ENCODE measurements around the gene LRRC36.
A peak's percentile ranks its signal among the peaks of the same experiment; 100 is the strongest.
"Not testable (repeated sequence)": the region's sequence is repeated elsewhere in the genome, so short reads cannot be mapped to it uniquely, and the experiment has no call there.

LRRC36 gene

GRCh38 chr16:67357561-67357960 is 30.9 kb downstream of the LRRC36 start:
- TF ChIP-seq, protein P1, sequence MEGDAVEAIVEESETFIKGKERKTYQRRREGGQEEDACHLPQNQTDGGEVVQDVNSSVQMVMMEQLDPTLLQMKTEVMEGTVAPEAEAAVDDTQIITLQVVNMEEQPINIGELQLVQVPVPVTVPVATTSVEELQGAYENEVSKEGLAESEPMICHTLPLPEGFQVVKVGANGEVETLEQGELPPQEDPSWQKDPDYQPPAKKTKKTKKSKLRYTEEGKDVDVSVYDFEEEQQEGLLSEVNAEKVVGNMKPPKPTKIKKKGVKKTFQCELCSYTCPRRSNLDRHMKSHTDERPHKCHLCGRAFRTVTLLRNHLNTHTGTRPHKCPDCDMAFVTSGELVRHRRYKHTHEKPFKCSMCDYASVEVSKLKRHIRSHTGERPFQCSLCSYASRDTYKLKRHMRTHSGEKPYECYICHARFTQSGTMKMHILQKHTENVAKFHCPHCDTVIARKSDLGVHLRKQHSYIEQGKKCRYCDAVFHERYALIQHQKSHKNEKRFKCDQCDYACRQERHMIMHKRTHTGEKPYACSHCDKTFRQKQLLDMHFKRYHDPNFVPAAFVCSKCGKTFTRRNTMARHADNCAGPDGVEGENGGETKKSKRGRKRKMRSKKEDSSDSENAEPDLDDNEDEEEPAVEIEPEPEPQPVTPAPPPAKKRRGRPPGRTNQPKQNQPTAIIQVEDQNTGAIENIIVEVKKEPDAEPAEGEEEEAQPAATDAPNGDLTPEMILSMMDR (IDR thresholded peaks at IDR 0.05; ENCODE audit: insufficient read depth, low read depth, low read length, missing control alignments), result no peak
- no peak for DNase-seq (ENCODE audit: low read depth)
- no peak overlapping the region for H3K4me3 ChIP-seq (ENCODE audit: low read depth, low read length)

DNA sequence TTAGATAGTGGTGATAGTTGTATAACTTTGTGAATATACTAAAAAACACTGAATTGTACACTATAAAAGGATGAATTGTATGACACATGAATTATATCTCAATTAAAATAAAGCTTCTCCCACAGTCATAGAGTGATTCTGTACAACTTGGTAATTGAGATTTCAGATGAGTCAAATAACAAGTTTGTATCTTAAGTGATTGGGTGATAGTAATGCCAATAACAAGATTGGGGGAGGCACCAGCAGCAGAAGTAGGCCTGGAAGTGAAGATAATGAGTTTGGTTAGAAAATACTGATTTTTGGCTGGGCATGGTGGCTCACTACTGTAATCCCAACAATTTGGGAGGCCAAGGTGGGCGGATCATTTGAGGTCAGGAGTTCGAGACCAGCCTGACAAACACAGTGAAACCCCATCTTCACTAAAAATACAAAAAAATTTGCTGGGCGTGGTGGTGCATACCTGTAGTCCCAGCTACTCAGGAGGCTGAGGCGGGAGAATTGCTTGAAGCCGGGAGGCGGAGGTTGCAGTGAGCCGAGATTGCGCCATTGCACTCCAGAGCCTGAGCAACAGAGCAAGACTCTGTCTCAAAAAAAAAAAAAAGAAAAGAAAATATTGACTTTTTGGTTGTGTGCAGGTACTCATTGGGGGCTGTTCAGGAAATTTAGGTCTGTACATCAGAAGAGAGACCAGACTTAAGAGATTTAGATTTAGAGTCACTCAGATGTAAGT is 33.1 kb downstream of the LRRC36 start:
- not testable (repeated sequence) for H3K4me3 ChIP-seq (ENCODE audit: low read depth, low read length); DNase-seq (ENCODE audit: low read depth)

DNA sequence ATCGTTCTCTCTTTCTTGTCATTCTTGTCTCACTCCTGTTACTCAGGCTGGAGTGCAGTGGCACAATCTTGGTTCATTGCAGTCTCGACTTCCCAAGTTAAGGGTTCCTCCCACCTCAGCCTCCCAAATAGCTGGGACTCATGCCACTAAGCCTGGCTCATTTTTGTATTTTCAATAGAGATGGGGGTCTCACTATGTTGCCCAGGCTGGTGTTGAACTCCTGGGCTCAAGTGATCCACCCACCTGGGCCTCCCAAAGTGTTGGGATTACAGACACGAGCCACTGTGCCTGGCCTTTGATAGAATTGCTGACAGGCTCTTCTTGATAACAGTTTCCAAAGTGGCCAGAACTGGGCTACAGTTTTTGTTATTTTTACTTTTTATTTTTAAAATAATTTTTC is 34.4 kb downstream of the LRRC36 start:
- TF ChIP-seq, protein P1 (IDR thresholded peaks at IDR 0.05; ENCODE audit: insufficient read depth, low read depth, low read length, missing control alignments), result no peak
- no peak overlapping the region for H3K4me3 ChIP-seq (ENCODE audit: low read depth, low read length)
- DNase-seq (ENCODE audit: low read depth), result no peak

DNA sequence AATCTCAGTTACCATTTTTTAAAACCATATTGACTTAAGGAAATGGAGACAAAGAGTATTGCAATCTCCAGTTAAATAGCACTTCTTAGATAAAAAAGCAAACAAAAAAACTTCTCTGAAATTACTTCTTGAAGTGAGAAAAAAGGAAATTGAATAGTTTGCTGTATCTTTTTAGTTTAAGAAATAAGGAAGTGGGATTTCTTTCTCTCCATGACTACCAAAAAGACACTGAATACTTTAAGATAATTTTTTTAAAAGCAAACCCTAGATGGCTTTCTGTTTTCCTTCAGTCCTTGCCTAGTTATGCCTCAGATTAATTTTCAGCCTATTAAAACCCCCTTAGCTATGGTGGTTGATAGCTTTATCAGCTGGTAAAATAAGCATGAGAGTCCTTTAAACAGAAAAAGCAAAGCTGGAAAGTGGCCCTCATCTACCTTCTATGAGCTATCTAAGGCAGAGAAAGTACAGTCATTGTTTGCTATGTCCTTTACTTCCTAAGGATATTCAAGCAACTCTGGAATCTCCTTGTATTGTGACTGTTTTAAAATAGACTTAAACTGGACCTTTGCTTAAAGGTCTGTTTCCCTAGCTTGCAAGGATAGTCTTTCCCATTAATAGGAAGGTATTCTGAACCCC is 38.1 kb downstream of the LRRC36 start:
- TF ChIP-seq, protein P1 (IDR thresholded peaks at IDR 0.05; ENCODE audit: insufficient read depth, low read depth, low read length, missing control alignments), result no peak
- H3K4me3 ChIP-seq (ENCODE audit: low read depth, low read length), result no peak overlapping the region
- DNase-seq (ENCODE audit: low read depth), result no peak

- H3K4me3 ChIP-seq (ENCODE audit: low read depth, low read length), result no peak overlapping the region
- TF ChIP-seq, protein P1 (IDR thresholded peaks at IDR 0.05; ENCODE audit: insufficient read depth, low read depth, low read length, missing control alignments), result no peak
- no peak for DNase-seq (ENCODE audit: low read depth)
Measured at GRCh38 chr16:67370661-67371060, 44.0 kb downstream of the LRRC36 start.

DNA sequence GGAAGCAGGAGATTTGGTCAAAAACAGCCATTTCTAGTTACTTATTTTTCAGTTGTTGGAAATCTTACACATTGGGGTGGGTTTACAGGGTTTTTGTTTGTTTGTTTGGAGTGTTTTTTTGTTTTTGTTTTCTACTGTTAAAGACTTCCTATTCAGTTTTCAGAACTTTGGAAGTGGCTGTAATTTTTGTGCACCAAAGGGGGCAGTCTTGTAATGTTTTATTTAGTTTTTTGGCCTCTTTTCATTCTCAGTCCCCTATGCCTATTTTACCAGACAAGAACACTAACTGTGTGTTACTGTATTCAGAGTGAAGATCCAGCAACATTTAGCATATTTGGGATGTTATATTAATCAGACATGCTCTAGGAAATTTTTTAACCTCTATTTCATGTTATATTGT is 46.0 kb downstream of the LRRC36 start:
- no peak overlapping the region for H3K4me3 ChIP-seq (ENCODE audit: low read depth, low read length)
- TF ChIP-seq, protein P1 (IDR thresholded peaks at IDR 0.05; ENCODE audit: insufficient read depth, low read depth, low read length, missing control alignments), result peak; percentile 4
- DNase-seq (ENCODE audit: low read depth), result peak; percentile 21

GRCh38 chr16:67376012-67376411 is 49.4 kb downstream of the LRRC36 start:
- H3K4me3 ChIP-seq (ENCODE audit: low read depth, low read length); DNase-seq (ENCODE audit: low read depth): not testable (repeated sequence)

GRCh38 chr16:67378642-67379041 is 52.0 kb downstream of the LRRC36 start:
- no peak for DNase-seq (ENCODE audit: low read depth)
- TF ChIP-seq, protein P1 (IDR thresholded peaks at IDR 0.05; ENCODE audit: insufficient read depth, low read depth, low read length, missing control alignments), result no peak
- no peak overlapping the region for H3K4me3 ChIP-seq (ENCODE audit: low read depth, low read length)
